ENCODE measurements around the gene NDUFS6.
A peak's percentile ranks its signal among the peaks of the same experiment; 100 is the strongest.

NDUFS6 gene

DNA sequence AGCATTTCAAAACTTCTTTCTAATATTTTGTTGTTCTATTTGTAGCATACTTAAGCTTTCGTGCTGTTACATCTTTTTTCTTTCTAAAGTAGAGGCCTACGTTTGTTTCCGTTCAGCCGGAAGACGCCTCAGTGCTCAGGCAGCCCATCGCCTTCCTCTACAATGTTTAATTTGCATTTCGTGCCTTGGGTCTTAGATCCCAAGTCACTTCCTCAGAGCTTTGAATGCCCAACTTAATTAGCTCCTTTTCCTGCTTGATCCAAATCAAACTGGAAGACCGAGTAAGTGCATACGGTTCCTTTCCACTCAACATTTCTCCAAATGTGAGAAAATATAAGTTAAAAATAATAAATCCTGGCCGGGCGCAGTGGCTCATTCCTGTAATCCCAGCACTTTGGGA is 44.7 kb upstream of the NDUFS6 start:
- TF ChIP-seq CTCF (conservative IDR thresholded peaks at IDR 0.05) = no peak
- H3K27ac ChIP-seq = peak overlapping the region; percentile 57

- H3K27ac ChIP-seq = no peak overlapping the region
- no peak for TF ChIP-seq CTCF (conservative IDR thresholded peaks at IDR 0.05)
These were observed 43.7 kb upstream of the NDUFS6 start for GRCh38 chr5:1757511-1757910.

- TF ChIP-seq CTCF (conservative IDR thresholded peaks at IDR 0.05) = no peak
- H3K27ac ChIP-seq = no peak overlapping the region
These were observed 42.6 kb upstream of the NDUFS6 start for GRCh38 chr5:1758574-1758973.

DNA sequence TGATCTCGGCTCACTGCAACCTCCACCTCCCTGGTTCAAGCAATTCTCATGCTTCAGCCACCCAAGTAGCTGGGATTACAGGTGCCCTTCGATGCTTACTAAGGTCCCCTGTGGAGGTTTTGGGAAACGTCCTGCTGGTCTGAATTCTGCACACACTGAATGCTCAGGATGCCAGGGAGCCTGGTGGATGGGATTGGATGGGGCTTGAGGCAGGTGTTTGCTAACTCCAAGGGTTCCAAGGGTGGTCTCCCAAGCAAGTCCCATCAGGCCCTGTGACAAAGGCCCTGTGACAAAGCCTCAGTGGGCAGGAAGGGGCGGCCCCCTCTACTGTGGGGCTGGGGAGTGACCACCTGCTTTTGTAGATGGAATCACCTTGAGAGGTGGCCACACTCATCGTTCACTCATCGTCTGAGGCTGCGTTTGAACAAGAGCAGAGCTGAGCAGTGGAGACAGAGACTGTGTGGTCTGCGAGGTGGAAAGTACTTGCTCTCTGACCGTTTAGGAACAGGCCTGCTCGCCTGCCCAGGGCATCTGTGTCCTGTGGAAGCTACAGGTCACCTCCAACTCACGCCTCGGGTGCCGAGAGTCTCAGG is 41.7 kb upstream of the NDUFS6 start:
- TF ChIP-seq CTCF (conservative IDR thresholded peaks at IDR 0.05) = no peak
- H3K27ac ChIP-seq = no peak overlapping the region

- no peak overlapping the region for H3K27ac ChIP-seq
- no peak for TF ChIP-seq CTCF (conservative IDR thresholded peaks at IDR 0.05)
These were observed 41.0 kb upstream of the NDUFS6 start for GRCh38 chr5:1760231-1760630.

GRCh38 chr5:1760656-1761452 is 40.4 kb upstream of the NDUFS6 start:
- no peak for TF ChIP-seq CTCF (conservative IDR thresholded peaks at IDR 0.05)

DNA sequence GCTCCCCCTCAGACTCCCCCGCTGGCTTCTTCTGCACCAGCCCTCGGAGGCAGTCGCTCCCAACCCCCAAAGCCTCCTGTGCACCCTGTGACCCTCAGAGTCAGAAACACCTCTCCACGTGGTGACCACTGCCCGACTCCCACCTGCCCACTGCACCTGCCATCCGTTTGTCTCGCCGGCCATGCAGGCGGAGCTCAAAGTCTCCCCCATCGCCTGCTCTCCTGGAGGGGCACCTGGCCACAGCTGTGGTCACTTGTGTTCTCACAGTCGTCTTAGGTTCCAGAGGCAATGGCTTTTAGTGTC is 39.8 kb upstream of the NDUFS6 start:
- no peak overlapping the region for H3K27ac ChIP-seq
- TF ChIP-seq CTCF (conservative IDR thresholded peaks at IDR 0.05) = no peak

More at GRCh38 chr5:1760656-1761452, 40.4 kb upstream of the NDUFS6 start:
- H3K27ac ChIP-seq = no peak overlapping the region

Measured in VCaP (cell line).